ENCODE measurements around the gene MRGPRX2.

Gene MRGPRX2

GRCh38 chr11:19055016-19055415, 5.5 kb downstream of the MRGPRX2 start:
- no peak for DNase-seq (ENCODE audit: low read depth, low spot score)
- no peaks in the 10 kb centered on the region for H3K4me1 ChIP-seq (ENCODE audit: insufficient read depth, insufficient read length)
- TF ChIP-seq YY1 (IDR thresholded peaks at IDR 0.05; ENCODE audit: insufficient read depth, insufficient read length) (no peak), ZNF274 (IDR thresholded peaks at IDR 0.05; ENCODE audit: low read depth, low read length) (no peak), SUZ12 (IDR thresholded peaks at IDR 0.05; ENCODE audit: extremely low read depth, insufficient read depth, insufficient read length) (no peak)
- H3K27me3 ChIP-seq (ENCODE audit: insufficient read depth, insufficient read length), result no peaks in the 10 kb centered on the region
- no peak overlapping the region for H3K4me3 ChIP-seq (ENCODE audit: insufficient read length, low read depth)
- no peaks in the 10 kb centered on the region for H3K36me3 ChIP-seq (ENCODE audit: insufficient read depth, insufficient read length, low read length)
- no peak overlapping the region for H3K9ac ChIP-seq (ENCODE audit: insufficient read length, low read depth)
- no peaks in the 10 kb centered on the region for H3K9me3 ChIP-seq (ENCODE audit: insufficient read depth, low read length)

- no peak for TF ChIP-seq YY1 (IDR thresholded peaks at IDR 0.05; ENCODE audit: insufficient read depth, insufficient read length)
- TF ChIP-seq ZNF274 (IDR thresholded peaks at IDR 0.05; ENCODE audit: low read depth, low read length), result no peak
- TF ChIP-seq SUZ12 (IDR thresholded peaks at IDR 0.05; ENCODE audit: extremely low read depth, insufficient read depth, insufficient read length), result no peak
- Histone ChIP-seq H3K27me3 (ENCODE audit: insufficient read depth, insufficient read length) (no peaks in the 10 kb centered on the region), H3K4me3 (ENCODE audit: insufficient read length, low read depth) (no peak overlapping the region), H3K36me3 (ENCODE audit: insufficient read depth, insufficient read length, low read length) (no peaks in the 10 kb centered on the region), H3K9ac (ENCODE audit: insufficient read length, low read depth) (no peak overlapping the region), H3K9me3 (ENCODE audit: insufficient read depth, low read length) (no peaks in the 10 kb centered on the region), H3K4me1 (ENCODE audit: insufficient read depth, insufficient read length) (no peaks in the 10 kb centered on the region)
- no peak for DNase-seq (ENCODE audit: low read depth, low spot score)
Observed at GRCh38 chr11:19053909-19054308, 6.6 kb downstream of the MRGPRX2 start.

DNA sequence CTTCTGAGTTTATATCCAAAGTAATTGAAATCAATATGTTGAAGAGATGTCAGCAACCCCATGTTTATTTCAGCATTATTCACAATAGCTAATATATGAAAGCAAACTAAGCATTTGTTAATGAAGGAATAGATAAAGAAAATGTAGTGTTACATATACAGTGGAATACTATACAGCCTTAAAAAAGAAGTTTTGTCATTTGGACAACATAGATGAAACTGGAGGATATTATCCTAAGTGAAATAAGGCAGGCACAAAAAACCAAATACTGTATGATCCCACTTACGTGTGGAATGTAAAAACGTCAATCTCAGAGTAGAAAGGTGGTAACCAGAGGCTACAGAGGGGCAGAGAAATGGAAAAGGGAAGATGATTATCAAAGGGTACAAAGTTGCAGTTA, 10.2 kb downstream of the MRGPRX2 start:
- no peaks in the 10 kb centered on the region for H3K36me3 ChIP-seq (ENCODE audit: insufficient read depth, insufficient read length, low read length)
- no peak overlapping the region for H3K4me3 ChIP-seq (ENCODE audit: insufficient read length, low read depth)
- H3K9ac ChIP-seq (ENCODE audit: insufficient read length, low read depth), result no peak overlapping the region
- no peaks in the 10 kb centered on the region for H3K9me3 ChIP-seq (ENCODE audit: insufficient read depth, low read length)
- DNase-seq (ENCODE audit: low read depth, low spot score), result no peak
- TF ChIP-seq SUZ12 (IDR thresholded peaks at IDR 0.05; ENCODE audit: extremely low read depth, insufficient read depth, insufficient read length) (no peak), YY1 (IDR thresholded peaks at IDR 0.05; ENCODE audit: insufficient read depth, insufficient read length) (no peak), ZNF274 (IDR thresholded peaks at IDR 0.05; ENCODE audit: low read depth, low read length) (no peak)
- H3K4me1 ChIP-seq (ENCODE audit: insufficient read depth, insufficient read length), result no peaks in the 10 kb centered on the region
- no peaks in the 10 kb centered on the region for H3K27me3 ChIP-seq (ENCODE audit: insufficient read depth, insufficient read length)

DNA sequence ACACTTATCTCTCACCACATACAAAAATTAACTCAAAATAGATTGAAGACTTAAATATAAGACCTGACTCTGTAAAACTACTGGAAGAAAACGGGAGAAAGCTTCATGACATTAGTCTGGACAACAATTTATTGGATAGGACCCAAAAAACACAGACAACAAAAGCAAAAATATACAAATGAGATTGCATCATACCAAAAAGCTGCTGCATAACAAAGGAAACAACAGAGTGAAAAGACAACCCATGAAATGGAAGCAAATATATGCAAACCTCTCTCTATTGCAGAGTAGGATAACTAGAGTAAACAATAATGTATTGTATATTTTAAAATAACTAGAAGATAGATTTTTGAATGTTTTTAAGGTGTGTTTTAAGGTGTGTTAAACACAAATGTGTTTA, 11.2 kb downstream of the MRGPRX2 start:
- H3K36me3 ChIP-seq (ENCODE audit: insufficient read depth, insufficient read length, low read length), result no peaks in the 10 kb centered on the region
- no peaks in the 10 kb centered on the region for H3K4me1 ChIP-seq (ENCODE audit: insufficient read depth, insufficient read length)
- TF ChIP-seq SUZ12 (IDR thresholded peaks at IDR 0.05; ENCODE audit: extremely low read depth, insufficient read depth, insufficient read length) (no peak), YY1 (IDR thresholded peaks at IDR 0.05; ENCODE audit: insufficient read depth, insufficient read length) (no peak), ZNF274 (IDR thresholded peaks at IDR 0.05; ENCODE audit: low read depth, low read length) (no peak)
- H3K4me3 ChIP-seq (ENCODE audit: insufficient read length, low read depth), result no peak overlapping the region
- H3K9me3 ChIP-seq (ENCODE audit: insufficient read depth, low read length), result no peaks in the 10 kb centered on the region
- no peaks in the 10 kb centered on the region for H3K27me3 ChIP-seq (ENCODE audit: insufficient read depth, insufficient read length)
- no peak overlapping the region for H3K9ac ChIP-seq (ENCODE audit: insufficient read length, low read depth)
- DNase-seq (ENCODE audit: low read depth, low spot score), result no peak

- Histone ChIP-seq H3K4me3 (ENCODE audit: insufficient read length, low read depth) (no peak overlapping the region), H3K9me3 (ENCODE audit: insufficient read depth, low read length) (peaks cover 4% of the 10 kb centered on the region; the same call in 1 of the 2 replicates), H3K9ac (ENCODE audit: insufficient read length, low read depth) (no peak overlapping the region), H3K27me3 (ENCODE audit: insufficient read depth, insufficient read length) (no peaks in the 10 kb centered on the region), H3K36me3 (ENCODE audit: insufficient read depth, insufficient read length, low read length) (no peaks in the 10 kb centered on the region), H3K4me1 (ENCODE audit: insufficient read depth, insufficient read length) (no peaks in the 10 kb centered on the region)
- no peak for TF ChIP-seq YY1 (IDR thresholded peaks at IDR 0.05; ENCODE audit: insufficient read depth, insufficient read length)
- TF ChIP-seq SUZ12 (IDR thresholded peaks at IDR 0.05; ENCODE audit: extremely low read depth, insufficient read depth, insufficient read length), result no peak
- TF ChIP-seq ZNF274 (IDR thresholded peaks at IDR 0.05; ENCODE audit: low read depth, low read length), result no peak
- no peak for DNase-seq (ENCODE audit: low read depth, low spot score)
Observed at GRCh38 chr11:19040051-19040450, 20.5 kb downstream of the MRGPRX2 start.

- H3K4me3 ChIP-seq (ENCODE audit: insufficient read length, low read depth), result no peak overlapping the region
- no peak for DNase-seq (ENCODE audit: low read depth, low spot score)
- H3K36me3 ChIP-seq (ENCODE audit: insufficient read depth, insufficient read length, low read length), result no peaks in the 10 kb centered on the region
- H3K27me3 ChIP-seq (ENCODE audit: insufficient read depth, insufficient read length), result no peaks in the 10 kb centered on the region
- no peak overlapping the region for H3K9ac ChIP-seq (ENCODE audit: insufficient read length, low read depth)
- TF ChIP-seq ZNF274 (IDR thresholded peaks at IDR 0.05; ENCODE audit: low read depth, low read length) (no peak), YY1 (IDR thresholded peaks at IDR 0.05; ENCODE audit: insufficient read depth, insufficient read length) (no peak), SUZ12 (IDR thresholded peaks at IDR 0.05; ENCODE audit: extremely low read depth, insufficient read depth, insufficient read length) (no peak)
- no peaks in the 10 kb centered on the region for H3K4me1 ChIP-seq (ENCODE audit: insufficient read depth, insufficient read length)
- peaks cover 4% of the 10 kb centered on the region; the same call in 1 of the 2 replicates for H3K9me3 ChIP-seq (ENCODE audit: insufficient read depth, low read length)
Observed at GRCh38 chr11:19039409-19039808, 21.1 kb downstream of the MRGPRX2 start.

- TF ChIP-seq SUZ12 (IDR thresholded peaks at IDR 0.05; ENCODE audit: extremely low read depth, insufficient read depth, insufficient read length), result no peak
- TF ChIP-seq YY1 (IDR thresholded peaks at IDR 0.05; ENCODE audit: insufficient read depth, insufficient read length), result no peak
- no peak for TF ChIP-seq ZNF274 (IDR thresholded peaks at IDR 0.05; ENCODE audit: low read depth, low read length)
- Histone ChIP-seq H3K4me3 (ENCODE audit: insufficient read length, low read depth) (no peak overlapping the region), H3K9ac (ENCODE audit: insufficient read length, low read depth) (no peak overlapping the region), H3K27me3 (ENCODE audit: insufficient read depth, insufficient read length) (no peaks in the 10 kb centered on the region), H3K36me3 (ENCODE audit: insufficient read depth, insufficient read length, low read length) (no peaks in the 10 kb centered on the region), H3K4me1 (ENCODE audit: insufficient read depth, insufficient read length) (no peaks in the 10 kb centered on the region), H3K9me3 (ENCODE audit: insufficient read depth, low read length) (no peaks in the 10 kb centered on the region)
- no peak for DNase-seq (ENCODE audit: low read depth, low spot score)
Observed at GRCh38 chr11:19032990-19033389, 27.5 kb downstream of the MRGPRX2 start.
